HG03558 (cell line): ENCODE results near the gene NALCN.

Experiments used
- ATAC-seq: cut with Tn5 transposase; IDR thresholded peaks from one replicate; pipeline ENCODE4 v1.9.1; 2021; ENCODE audit warnings: moderate number of reproducible peaks; ENCODE audit not compliant: unreplicated experiment; ENCODE audit errors: extremely low read depth

Gene NALCN

GRCh38 chr13:101065329-101065728 is 351.0 kb downstream of the NALCN start:
- ATAC-seq: no peak

GRCh38 chr13:101059793-101060192 is 356.5 kb downstream of the NALCN start:
- ATAC-seq: no peak

GRCh38 chr13:101058841-101059240 is 357.5 kb downstream of the NALCN start:
- ATAC-seq: no peak

GRCh38 chr13:101053301-101054093 is 362.8 kb downstream of the NALCN start:
- ATAC-seq: no peak

DNA sequence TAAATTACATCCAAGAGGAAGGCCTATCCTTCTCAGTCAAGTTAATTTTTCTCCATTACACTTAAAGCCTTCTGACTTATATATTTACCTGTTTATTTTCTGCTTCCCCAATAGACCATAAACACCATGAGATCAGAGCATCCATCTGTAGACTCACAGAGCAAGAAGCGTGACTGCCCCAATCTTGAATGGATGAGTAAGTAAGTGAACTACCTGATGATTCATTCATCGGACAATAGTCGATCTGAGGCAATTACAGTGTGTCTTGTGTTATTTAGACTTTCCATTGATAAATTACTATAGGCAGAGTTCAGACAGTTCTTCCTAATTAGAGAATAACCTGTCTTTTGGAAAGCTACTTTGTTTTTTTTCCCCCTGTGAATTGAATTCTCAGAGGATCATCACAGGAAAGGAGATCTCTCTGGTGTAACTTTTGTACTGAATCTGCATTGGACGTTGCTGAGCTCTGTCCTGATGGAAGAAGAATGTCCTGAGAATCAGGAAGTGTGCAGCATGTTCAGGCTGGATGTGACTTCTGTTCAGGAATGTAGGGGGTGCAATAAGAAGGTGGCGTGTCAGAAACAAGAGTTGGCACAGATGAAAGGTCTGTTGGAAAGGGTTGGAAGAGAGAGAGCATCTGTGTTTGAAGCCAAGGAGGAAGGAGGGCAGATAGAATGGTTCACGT is 367.0 kb downstream of the NALCN start:
- no peak for ATAC-seq

DNA sequence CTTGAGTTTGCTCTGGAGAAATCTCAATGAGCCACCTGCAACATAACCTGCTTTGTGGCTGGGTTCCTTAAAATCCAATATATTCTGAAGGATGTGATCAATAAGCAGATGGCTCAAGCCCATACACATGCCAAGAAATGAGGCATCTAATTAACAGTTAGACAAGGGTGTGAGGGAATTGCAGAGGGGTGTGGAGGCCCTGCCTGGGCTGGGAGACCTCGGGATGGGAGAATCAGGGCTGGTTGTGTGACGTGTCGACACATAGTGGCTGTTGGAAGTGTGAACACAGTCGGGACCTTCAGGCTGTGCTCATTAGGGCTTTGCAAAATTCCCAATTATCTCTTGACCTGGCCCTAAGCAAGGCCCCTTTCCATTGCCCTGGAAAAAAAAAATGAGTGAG is 379.8 kb downstream of the NALCN start:
- no peak for ATAC-seq

DNA sequence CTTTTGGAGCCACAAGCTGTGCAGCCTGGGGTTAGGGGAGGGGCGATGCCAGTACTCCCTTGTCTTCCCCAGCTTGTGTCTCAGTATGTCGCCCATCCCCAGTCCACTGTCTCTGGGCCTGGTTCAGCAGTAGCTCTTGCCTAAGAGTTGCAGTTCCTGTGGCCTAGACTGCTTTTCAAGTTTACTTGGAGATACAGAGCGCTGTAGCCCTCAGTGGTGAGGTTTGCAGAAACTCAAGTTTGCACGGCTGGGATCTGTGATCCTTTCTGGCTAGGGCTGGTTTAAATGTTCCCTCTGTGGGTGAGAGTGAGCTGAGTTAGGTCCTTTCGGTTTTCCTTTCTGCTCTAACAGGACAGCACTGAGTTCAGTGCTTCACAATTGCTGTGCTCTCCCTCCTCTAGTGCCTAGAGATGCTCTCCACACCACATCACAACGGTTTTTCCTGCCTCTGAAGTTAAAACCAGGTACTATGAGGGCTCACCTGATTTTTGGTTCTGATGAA is 381.1 kb downstream of the NALCN start:
- ATAC-seq: no peak

- no peak for ATAC-seq
Measured at GRCh38 chr13:101026736-101027398, 389.4 kb downstream of the NALCN start.

GRCh38 chr13:101026328-101026727 is 390.0 kb downstream of the NALCN start:
- ATAC-seq: no peak

- no peak for ATAC-seq
Measured at GRCh38 chr13:101025925-101026324, 390.4 kb downstream of the NALCN start.

- ATAC-seq: no peak
Measured at GRCh38 chr13:101025519-101025918, 390.8 kb downstream of the NALCN start.

- no peak for ATAC-seq
Measured at GRCh38 chr13:101019126-101019525, 397.2 kb downstream of the NALCN start.

DNA sequence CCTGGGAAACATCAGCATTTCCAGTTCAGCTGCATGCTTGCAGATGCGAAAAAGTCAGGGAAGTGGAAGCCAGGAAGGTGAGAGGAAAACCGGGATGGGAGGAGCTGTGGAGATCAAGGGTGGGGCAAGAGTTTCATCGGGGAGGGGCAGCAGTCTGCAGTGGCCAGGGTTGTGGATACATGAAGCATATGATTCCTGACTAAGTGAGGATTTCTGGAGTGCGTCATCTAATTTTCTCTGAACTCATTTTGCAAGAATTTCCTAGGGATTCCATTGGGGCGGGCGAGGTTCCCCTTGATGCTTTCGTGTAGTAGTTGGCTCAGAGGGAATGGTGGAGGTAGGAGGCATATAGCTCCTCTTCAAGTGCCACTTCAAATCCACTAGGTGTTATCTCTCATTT is 397.6 kb downstream of the NALCN start:
- no peak for ATAC-seq

- ATAC-seq: no peak
Measured at GRCh38 chr13:101017123-101017872, 399.0 kb downstream of the NALCN start.

DNA sequence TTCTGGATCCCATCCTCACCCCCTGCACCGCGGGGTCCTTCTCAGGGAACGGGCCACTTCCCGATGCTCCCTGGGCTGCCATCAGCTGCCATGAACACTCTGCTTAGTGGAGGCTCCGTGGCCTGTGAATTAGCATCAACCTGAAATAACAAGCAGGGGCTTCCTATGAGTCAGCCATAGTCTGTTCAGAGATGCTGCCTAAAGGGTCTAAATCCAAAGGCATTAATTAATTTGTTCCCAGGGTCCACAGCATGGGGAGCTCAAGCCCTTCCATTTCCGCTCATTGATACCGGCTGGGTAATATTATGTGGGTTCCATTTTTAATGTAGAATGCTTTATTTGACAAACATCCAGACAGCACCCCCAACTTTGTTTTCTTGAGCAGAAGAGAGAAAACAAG is 399.8 kb downstream of the NALCN start:
- no peak for ATAC-seq

GRCh38 chr13:101013245-101013644 is 403.1 kb downstream of the NALCN start:
- ATAC-seq: no peak

DNA sequence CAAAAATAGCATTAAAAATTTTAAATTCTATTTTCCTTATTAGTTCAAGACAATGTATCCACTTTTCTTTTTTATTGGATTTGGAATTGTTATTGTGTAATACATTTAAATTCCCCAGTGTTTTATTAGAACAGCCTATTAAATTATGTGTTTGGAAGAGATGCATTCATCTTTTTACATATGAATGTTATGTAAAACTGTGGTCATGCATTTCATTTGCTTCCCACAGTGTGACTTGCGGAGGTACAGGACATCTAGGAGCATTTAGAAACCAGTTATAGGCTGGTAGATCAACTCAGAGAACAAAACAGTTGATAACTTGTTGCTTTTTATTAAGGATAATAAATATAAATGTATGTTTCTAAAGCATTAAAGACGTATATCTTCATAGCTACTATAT is 406.2 kb downstream of the NALCN start:
- ATAC-seq: no peak

DNA sequence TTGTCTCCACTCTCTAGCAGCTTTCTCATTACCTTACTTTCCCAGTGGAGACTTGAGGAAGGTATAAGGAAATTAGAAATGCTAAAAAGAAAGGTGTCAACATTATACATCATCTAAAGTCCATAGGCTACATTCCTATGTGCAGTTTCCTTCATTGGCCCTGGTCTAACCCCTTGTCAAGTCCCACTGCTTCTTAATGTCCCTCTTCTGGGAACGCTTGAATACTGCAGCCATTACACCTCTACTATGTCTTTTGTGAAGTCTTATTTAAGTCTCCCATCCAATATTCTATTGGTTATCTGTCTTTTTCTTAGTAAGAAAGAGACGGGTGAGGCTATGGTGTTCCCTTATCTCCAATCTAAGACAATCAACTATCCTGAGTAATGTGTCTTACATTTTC is 409.1 kb downstream of the NALCN start:
- no peak for ATAC-seq
